T1000 (cell line): ENCODE measurements around the gene SNORC.

Source experiments
- DNase-seq: peaks from one replicate; lab custom pipeline; 2025; ENCODE audit warnings: mixed read lengths; lab: John Stamatoyannopoulos, UW

Gene SNORC

DNA sequence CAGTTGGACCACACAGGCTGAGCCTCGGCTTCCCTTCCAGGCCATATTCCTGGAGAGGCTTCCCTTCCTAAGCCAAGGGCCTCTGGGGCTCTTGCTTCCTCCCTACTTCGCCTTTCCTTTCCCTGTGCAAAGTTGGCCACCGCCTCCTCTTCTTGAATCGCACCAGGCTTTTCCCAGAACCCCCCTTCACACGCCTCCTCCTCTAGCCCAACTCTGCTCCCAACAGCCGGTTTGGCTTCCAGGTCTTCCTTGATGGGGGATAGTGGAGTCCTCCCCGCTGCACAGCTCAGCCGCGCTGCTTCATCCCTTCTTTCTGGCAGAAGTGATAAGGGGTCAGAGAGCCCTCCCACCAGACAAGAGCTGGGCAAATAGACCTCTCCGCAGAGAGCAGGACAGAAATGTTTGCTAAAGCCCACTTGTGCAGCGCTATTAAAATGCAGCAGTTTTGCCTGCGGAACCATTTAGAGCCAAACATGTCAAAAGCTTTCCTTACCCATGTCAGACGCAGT, 56.4 kb downstream of the SNORC start:
- DNase-seq: no peak

DNA sequence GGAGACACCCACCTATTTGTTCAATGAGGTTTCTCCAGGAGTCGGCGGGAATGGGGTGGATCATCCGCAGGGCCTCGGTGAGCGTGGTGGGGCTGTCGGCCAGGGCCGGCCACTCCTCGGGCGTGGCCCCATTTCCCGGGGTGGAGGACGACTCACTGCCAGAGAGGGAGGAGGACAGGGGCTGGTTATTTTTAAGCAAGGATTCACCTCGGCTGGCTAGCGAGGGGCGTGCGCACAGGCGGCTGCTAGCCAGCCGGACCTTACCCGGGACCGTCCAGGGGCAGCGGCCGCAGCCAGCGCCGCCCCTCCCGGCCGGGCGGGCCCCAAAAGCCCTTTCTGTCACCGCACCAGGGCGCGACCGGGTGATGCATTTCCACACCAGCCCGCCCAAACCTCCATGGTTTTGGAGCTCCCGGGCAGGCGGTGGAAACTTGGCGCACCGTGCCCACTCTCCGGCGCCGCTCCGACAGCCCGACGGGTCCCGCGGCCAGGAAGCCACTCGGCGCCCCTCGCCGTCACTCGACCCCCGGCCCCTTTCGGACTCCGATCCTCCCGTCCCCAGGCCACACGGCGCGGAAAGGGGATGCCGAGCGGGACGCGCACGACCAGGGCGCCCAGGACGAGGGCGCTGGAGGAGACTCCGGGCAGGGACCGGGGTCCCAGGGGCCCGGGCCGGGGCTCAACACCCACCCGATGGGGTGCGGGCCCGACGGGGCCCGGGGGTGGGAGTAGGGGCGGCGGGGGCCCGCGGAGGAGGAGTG, 57.1 kb downstream of the SNORC start:
- no peak for DNase-seq

- no peak for DNase-seq
Measured at GRCh38 chr2:232927793-232928550, 57.9 kb downstream of the SNORC start.
